ENCODE results near the gene KAT6B.

GRCh38 chr10:74889662-74889998 lies 63.2 kb downstream of the KAT6B start:
- no peak for TF ChIP-seq CTCF (IDR thresholded peaks at IDR 0.05)
- no peak for TF ChIP-seq POLR2A (IDR thresholded peaks at IDR 0.05)

Measured in prostate gland (tissue), 2 donors.